Stomach (tissue), 9 donors: Measurements from ENCODE around the gene LTB. TPM values are rescaled to one million over a fixed set of nuclear protein-coding genes. Genes with fewer than 3 reads are reported as not detected.
A peak's percentile ranks its signal among the peaks of the same experiment; 100 is the strongest.
"Not testable (repeated sequence)": the region's sequence is repeated elsewhere in the genome, so short reads cannot be mapped to it uniquely, and the experiment has no call there.

Source experiments
- DNase-seq, 2 donors: peaks; one replicate each; pipeline versions ENCODE4 v3.0.0 to v3.0.0-alpha.2; 2013 to 2019
- H3K27ac ChIP-seq, 5 donors: fragments of 200-600 bp in 4 of 5; sonication (generic) in 4 of 5; one replicate each; pipeline ENCODE4 v1.5.1; 2013 to 2019; ENCODE audit warnings: mild to moderate bottlenecking in 1 of 5, moderate library complexity in 1 of 5
- H3K27me3 ChIP-seq, 3 donors: fragments of 200-600 bp; sonication (generic); one replicate each; pipeline ENCODE4 v1.5.1; 2017 to 2019; ENCODE audit warnings: mixed run types in 1 of 3
- H3K36me3 ChIP-seq, 4 donors: fragments of 200-600 bp; sonication (generic); 1 replicate in 3 of 4; 2 replicates in 1 of 4; pipeline ENCODE4 v1.5.1; 2016 to 2019
- H3K4me1 ChIP-seq, 4 donors: fragments of 200-600 bp; sonication (generic); one replicate each; pipeline ENCODE4 v1.5.1; 2016 to 2019
- H3K4me3 ChIP-seq, 4 donors: fragments of 200-600 bp; sonication (generic) in 3 of 4; one replicate each; pipeline ENCODE4 v1.5.1; 2016 to 2019; ENCODE audit warnings: mild to moderate bottlenecking in 1 of 4
- H3K9me3 ChIP-seq, 4 donors: fragments of 200-600 bp; sonication (generic); one replicate each; pipeline ENCODE4 v1.5.1; 2016 to 2019
- CTCF ChIP-seq, 7 experiments: fragments of 450-650 bp in 4 of 7; fragments of 200-600 bp in 3 of 7; sonication (generic) in 3 of 7; IDR thresholded peaks; one replicate each; pipeline ENCODE4 v1.5.1; 2016 to 2019; ENCODE audit warnings: antibody characterized with exemption in 7 of 7, control low read depth in 2 of 7, mild to moderate bottlenecking in 1 of 7
- EP300 ChIP-seq: sonication (generic); formaldehyde crosslinking; IDR thresholded peaks from one replicate; pipeline ENCODE4 v1.6.1; 2017; ENCODE audit warnings: antibody characterized with exemption
- POLR2A ChIP-seq, 4 donors: fragments of 450-650 bp; IDR thresholded peaks; one replicate each; pipeline ENCODE4 v1.6.1; 2016; ENCODE audit warnings: antibody characterized with exemption in 4 of 4, control low read depth in 2 of 4, mild to moderate bottlenecking in 1 of 4, moderate library complexity in 1 of 4
- POLR2AphosphoS5 ChIP-seq, 3 donors: sonication (generic); formaldehyde crosslinking; IDR thresholded peaks; one replicate each; pipeline ENCODE4 v1.6.1; 2016; ENCODE audit warnings: antibody characterized with exemption in 3 of 3
- WGBS, 5 donors: extraction: QIAGEN DNeasy Blood & Tissue Kit in 3 of 5; methylation state at CpG; one replicate each; pipeline versions ENCODE4 v1.1.5 to v1.1.7; 2013 to 2018; 5-methylcytosine and 5-hydroxymethylcytosine counted together
- intact Hi-C: fragments of 100-400 bp; cut with DNase I; formaldehyde crosslinking; loops from one replicate; pipeline ENCODE4 v1.15.1; 2023; ENCODE audit warnings: low total_unique reads
- polyA plus RNA-seq, 3 donors: library from polyadenylated mRNA; stranded (reverse); fragments of 200-250 nt; gene quantifications; one replicate each; pipeline ENCODE4 v1.2.3, GENCODE V29; 2013
- total RNA-seq, 5 donors: library from RNA; depleted of rRNA; stranded (reverse); fragments of >200 nt; gene quantifications; one replicate each; pipeline versions ENCODE4 v1.1.0 to v1.2.3, GENCODE V29; 2014 to 2016
- donor health status: healthy with polysubstance abuse.
- donor health status: Bipolar disorder and iron deficiency.
- donor health status: healthy.

Gene LTB
- total and polyA plus RNA-seq, 8 donors: 4.2 to 13.4 (median 6.9) TPM; not detected in 4

GRCh38 chr6:31607317-31607716 is 25.1 kb upstream of the LTB start:
- intact Hi-C loops: no loop called here
- Histone ChIP-seq H3K4me1 (no peaks in the 10 kb centered on the region), H3K9me3 (no peaks in the 10 kb centered on the region), H3K36me3 (no peaks in the 10 kb centered on the region), H3K27me3 (no peaks in the 10 kb centered on the region), H3K4me3 (no peak overlapping the region), H3K27ac (no peak overlapping the region)
- DNase-seq: no peak
- TF ChIP-seq POLR2AphosphoS5 (IDR thresholded peaks at IDR 0.05) (no peak), POLR2A (IDR thresholded peaks at IDR 0.05) (no peak), EP300 (no peak), CTCF (IDR thresholded peaks at IDR 0.05) (no peak)
- 76 to 89% (median 85%) methylated on average over 1 of the region's 1 CpG for WGBS, 5 donors

GRCh38 chr6:31597006-31597405 is 14.8 kb upstream of the LTB start:
- peak in 1 of 2 donors; percentile 52 for DNase-seq
- Histone ChIP-seq H3K27ac (no peak overlapping the region), H3K27me3 (no peaks in the 10 kb centered on the region), H3K9me3 (no peaks in the 10 kb centered on the region), H3K4me3 (no peak overlapping the region), H3K4me1 (peaks cover 0 to 9% (median 0%) of the 10 kb centered on the region in 4 donors), H3K36me3 (no peaks in the 10 kb centered on the region)
- TF ChIP-seq EP300: no peak
- peak in 1 of 7 experiments; percentile 10 for TF ChIP-seq CTCF (IDR thresholded peaks at IDR 0.05)
- 12 to 34% (median 19%) methylated on average over 2 of the region's 2 CpGs for WGBS, 5 donors
- intact Hi-C loops: no loop called here

DNA sequence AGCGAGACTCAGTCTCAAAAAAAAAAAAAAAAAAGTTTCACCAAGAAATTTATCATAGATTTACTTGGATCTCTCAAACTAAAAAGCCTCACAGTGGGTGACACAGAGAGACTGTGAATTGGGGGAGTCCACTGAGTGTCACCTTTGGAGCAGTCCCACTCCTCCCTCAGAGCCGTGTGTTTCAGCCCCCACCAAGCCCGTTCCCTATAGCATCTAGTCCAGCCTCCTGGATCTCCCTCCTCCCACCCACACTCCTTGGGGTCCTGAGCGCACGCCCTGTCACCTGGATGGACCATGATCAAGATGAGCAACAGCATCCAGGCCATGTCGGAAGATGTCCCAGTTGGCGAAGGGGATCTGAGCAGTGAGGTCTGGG is 10.2 kb upstream of the LTB start:
- intact Hi-C loops: no loop called here
- no peak for DNase-seq
- H3K27me3 ChIP-seq: peaks cover 0 to 16% (median 0%) of the 10 kb centered on the region in 3 donors
- no peak for TF ChIP-seq CTCF (IDR thresholded peaks at IDR 0.05)
- TF ChIP-seq EP300: no peak
- no peak for TF ChIP-seq POLR2AphosphoS5 (IDR thresholded peaks at IDR 0.05)
- TF ChIP-seq POLR2A (IDR thresholded peaks at IDR 0.05): no peak
- peaks cover 0 to 11% (median 0%) of the 10 kb centered on the region in 4 donors for H3K4me1 ChIP-seq
- WGBS, 5 donors: 87 to 96% (median 91%) methylated on average over 7 of the region's 7 CpGs
- no peak overlapping the region for H3K4me3 ChIP-seq
- H3K36me3 ChIP-seq: no peaks in the 10 kb centered on the region
- H3K27ac ChIP-seq: no peak overlapping the region
- H3K9me3 ChIP-seq: no peaks in the 10 kb centered on the region

GRCh38 chr6:31590691-31591090 is 8.5 kb upstream of the LTB start:
- H3K4me1 ChIP-seq: peaks cover 0 to 25% (median 3%) of the 10 kb centered on the region in 4 donors
- intact Hi-C loops, H3K4me3 ChIP-seq, H3K9me3 ChIP-seq, DNase-seq, H3K27ac ChIP-seq, H3K36me3 ChIP-seq: not testable (repeated sequence)
- WGBS, 5 donors: 62 to 90% (median 78%) methylated on average over 5 of the region's 5 CpGs
- peaks cover 0 to 25% (median 0%) of the 10 kb centered on the region in 3 donors for H3K27me3 ChIP-seq

GRCh38 chr6:31588871-31589650 is 6.8 kb upstream of the LTB start:
- TF ChIP-seq POLR2AphosphoS5 (IDR thresholded peaks at IDR 0.05) (no peak), POLR2A (IDR thresholded peaks at IDR 0.05) (no peak), EP300 (no peak), CTCF (IDR thresholded peaks at IDR 0.05) (no peak)
- DNase-seq: no peak
- Histone ChIP-seq H3K4me1 (peaks cover 0 to 37% (median 4%) of the 10 kb centered on the region in 4 donors), H3K27ac (no peak overlapping the region), H3K9me3 (no peaks in the 10 kb centered on the region), H3K4me3 (no peak overlapping the region), H3K36me3 (no peaks in the 10 kb centered on the region), H3K27me3 (peaks cover 0 to 25% (median 0%) of the 10 kb centered on the region in 3 donors)
- intact Hi-C loops: no loop called here
- 50 to 64% (median 51%) methylated on average over 9 of the region's 9 CpGs for WGBS, 5 donors
